Measurements from ENCODE around the gene MAP4K4.

MAP4K4 gene

DNA sequence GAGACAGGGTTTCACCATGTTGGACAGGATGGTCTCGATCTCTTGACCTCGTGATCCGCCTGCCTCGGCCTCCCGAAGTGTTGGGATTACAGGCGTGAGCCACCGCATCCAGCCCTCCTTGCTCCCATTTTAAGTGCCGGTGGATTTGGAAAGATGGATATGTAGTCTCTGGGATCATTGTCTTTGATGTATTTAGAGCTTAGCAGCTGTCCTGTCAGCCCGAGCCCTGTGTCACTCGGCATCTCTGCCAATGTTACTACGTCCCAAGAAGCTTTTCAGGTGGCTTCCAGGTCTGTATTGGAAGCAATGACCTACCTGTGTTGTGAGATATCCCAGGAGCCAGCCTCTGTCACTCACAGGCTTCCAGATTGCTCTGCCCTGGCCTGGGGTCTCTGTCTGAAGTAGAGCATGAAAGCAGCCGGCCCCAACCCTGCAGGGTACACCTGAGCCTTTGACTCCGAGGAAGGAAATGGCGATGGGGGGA, 35.3 kb downstream of the MAP4K4 start:
- H3K27ac ChIP-seq = no peak overlapping the region
- TF ChIP-seq, protein P1, sequence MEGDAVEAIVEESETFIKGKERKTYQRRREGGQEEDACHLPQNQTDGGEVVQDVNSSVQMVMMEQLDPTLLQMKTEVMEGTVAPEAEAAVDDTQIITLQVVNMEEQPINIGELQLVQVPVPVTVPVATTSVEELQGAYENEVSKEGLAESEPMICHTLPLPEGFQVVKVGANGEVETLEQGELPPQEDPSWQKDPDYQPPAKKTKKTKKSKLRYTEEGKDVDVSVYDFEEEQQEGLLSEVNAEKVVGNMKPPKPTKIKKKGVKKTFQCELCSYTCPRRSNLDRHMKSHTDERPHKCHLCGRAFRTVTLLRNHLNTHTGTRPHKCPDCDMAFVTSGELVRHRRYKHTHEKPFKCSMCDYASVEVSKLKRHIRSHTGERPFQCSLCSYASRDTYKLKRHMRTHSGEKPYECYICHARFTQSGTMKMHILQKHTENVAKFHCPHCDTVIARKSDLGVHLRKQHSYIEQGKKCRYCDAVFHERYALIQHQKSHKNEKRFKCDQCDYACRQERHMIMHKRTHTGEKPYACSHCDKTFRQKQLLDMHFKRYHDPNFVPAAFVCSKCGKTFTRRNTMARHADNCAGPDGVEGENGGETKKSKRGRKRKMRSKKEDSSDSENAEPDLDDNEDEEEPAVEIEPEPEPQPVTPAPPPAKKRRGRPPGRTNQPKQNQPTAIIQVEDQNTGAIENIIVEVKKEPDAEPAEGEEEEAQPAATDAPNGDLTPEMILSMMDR (conservative IDR thresholded peaks at IDR 0.05) = no peak
- no peak for TF ChIP-seq ZFX (IDR thresholded peaks at IDR 0.05)

DNA sequence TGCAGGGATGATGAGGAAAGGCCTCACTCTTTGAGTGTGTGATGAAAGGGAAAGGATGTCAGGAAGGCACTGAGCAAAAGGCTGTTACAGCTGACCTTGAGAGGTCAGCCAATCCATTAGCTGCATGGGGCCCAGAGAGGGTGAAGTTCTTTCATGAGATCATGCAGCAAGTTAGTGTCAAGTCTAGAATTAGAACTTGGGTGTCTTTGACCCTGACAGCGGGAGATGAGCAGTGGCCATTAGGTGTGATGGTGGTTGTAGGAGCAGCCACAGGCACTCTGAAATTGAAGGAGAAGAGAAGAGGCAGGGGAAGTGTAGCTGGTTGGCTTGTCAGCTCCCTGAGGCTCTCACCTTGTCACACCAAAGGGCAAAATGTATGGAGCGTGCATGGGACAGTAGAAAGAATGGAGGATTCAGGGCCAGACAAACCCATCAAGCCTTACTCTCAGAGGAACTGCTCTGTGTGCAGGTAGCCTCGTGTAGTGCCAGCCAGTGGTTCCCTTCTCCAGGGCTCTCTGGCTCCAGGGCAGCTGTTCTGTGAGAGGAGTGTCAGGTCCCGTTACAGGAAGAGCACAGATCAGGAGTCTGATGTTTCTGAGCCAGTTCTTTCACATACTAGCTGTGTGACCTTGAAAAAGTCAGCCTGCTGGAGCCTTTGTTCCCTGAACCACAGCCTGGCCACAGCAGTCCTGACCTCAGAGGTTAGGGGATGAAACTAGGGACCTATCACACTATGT, 35.9 kb downstream of the MAP4K4 start:
- TF ChIP-seq ZFX (IDR thresholded peaks at IDR 0.05) = no peak
- TF ChIP-seq, protein P1 (conservative IDR thresholded peaks at IDR 0.05) = no peak
- H3K27ac ChIP-seq = no peak overlapping the region

DNA sequence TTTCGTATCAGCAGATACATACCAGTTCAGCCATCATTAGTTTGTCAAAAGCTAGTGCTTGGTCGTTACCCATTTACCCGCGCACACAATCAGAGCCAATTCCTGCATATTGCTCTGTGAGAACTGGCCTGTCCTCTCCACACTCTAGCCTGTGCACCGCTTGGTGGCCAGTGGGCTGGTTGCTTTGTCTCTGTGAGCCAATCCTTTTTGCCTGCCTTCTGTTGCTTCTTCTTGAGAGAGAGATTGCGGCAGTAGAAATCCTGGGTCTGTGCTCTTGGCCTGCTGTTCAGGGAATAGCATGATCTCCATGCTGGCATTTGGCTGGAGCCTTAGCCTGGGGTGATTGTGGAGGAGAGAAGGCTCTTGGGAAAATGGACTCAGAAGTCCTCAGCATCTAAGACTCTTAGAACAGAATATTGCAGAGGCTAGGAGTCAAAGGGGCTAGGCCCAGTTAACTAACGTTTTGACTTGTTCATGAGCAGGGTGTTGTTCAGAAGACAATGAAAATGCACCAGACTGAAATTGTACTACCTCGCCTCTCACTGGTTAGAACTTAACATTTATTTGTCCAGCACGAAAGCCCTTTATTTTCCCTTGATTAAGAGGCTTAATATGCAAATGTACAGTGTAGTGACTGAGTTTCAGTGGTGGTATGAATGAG, 37.1 kb downstream of the MAP4K4 start:
- TF ChIP-seq, protein P1 (conservative IDR thresholded peaks at IDR 0.05) = no peak
- TF ChIP-seq ZFX (IDR thresholded peaks at IDR 0.05) = no peak
- no peak overlapping the region for H3K27ac ChIP-seq

DNA sequence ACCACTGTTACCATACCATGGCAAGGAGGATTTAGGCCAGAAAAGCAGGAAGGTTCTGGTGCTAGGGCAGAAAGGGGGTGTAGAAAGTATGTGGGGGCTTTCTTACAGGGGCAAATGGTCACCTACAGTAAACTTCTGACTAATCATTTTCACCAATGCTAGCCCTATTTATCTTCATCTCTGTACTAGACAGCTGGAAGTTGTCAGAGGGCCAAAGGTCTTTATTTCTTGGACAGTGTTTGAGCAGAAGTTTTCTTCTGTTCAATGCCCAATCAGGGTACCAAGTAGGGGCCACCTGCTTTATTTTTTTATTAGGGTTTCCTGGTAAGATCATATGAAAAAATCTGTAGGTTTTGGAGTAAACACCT, 37.6 kb downstream of the MAP4K4 start:
- H3K27ac ChIP-seq = no peak overlapping the region
- TF ChIP-seq, protein P1 (conservative IDR thresholded peaks at IDR 0.05) = no peak
- TF ChIP-seq ZFX (IDR thresholded peaks at IDR 0.05) = no peak

DNA sequence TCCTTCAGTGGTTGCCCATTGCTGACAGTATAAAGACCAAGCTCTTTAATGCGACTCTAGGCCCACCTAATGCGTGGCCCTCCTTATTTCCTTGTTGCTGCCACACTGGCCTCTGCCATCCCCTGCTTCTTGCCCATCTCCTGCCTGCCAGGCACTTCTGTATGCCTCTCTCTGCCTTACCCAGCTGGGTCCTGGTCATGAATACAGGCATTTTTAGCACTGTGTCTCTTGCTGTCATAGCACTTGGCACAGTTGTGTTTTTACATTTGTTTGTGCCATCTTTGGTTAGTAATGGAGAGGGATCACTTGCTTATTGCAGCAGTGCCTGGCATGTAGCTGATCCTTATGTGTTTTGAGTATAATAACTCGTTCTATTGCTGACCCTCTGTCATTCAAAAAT, 38.7 kb downstream of the MAP4K4 start:
- TF ChIP-seq ZFX (IDR thresholded peaks at IDR 0.05) = no peak
- TF ChIP-seq, protein P1 (conservative IDR thresholded peaks at IDR 0.05) = no peak
- H3K27ac ChIP-seq = no peak overlapping the region

DNA sequence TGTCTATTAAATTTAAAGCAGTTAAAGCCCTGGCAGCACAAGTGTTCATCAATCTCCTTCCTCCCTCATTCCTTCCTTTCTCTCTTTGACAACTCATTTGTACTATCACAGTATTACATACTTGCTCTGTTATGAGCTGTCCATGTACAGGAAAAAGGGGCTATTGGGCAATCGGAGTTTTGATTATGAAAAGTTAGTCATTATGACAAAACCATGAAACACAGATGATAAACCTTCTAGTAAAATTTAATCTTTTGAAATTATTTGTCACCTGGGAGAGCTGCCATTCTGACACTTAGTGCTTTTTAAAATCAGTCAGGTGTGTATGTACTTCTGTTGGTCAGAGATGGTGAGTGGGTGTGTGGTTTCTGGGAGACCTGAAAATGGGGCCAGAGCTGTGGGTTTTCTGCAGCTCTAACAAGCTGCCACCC, 39.4 kb downstream of the MAP4K4 start:
- H3K27ac ChIP-seq = no peak overlapping the region
- TF ChIP-seq ZFX (IDR thresholded peaks at IDR 0.05) = no peak
- TF ChIP-seq, protein P1 (conservative IDR thresholded peaks at IDR 0.05) = no peak

All from C4-2B (cell line).